Kidney epithelial cell (primary cell): Measurements from ENCODE around the gene MRPL20. TPM values are rescaled to one million over a fixed set of nuclear protein-coding genes. Genes with fewer than 3 reads are reported as not detected.
"Not testable (repeated sequence)": the region's sequence is repeated elsewhere in the genome, so short reads cannot be mapped to it uniquely, and the experiment has no call there.

Experiments used
- DNase-seq: peaks from one replicate; pipeline ENCODE4 v3.0.0-alpha.2; 2010; ENCODE audit warnings: low read depth
- H3K27me3 ChIP-seq: 2 replicates; pipeline ENCODE4 v1.6.0; 2011; ENCODE audit warnings: low read length; ENCODE audit not compliant: control insufficient read depth, insufficient read depth
- H3K36me3 ChIP-seq: 2 replicates; pipeline ENCODE4 v1.5.1; 2011; ENCODE audit warnings: low read length; ENCODE audit not compliant: control insufficient read depth, insufficient read depth
- H3K4me3 ChIP-seq: 2 replicates; pipeline ENCODE4 v1.5.1; 2011; ENCODE audit warnings: low read depth, mild to moderate bottlenecking, control low read depth, low read length
- total RNA-seq: library from RNA; depleted of rRNA; stranded (reverse); fragments of >200 nt; gene quantifications from 2 replicates; pipeline ENCODE4 v1.2.3, GENCODE V29; 2015
- TF ChIP-seq, protein P1 (sequence below): IDR thresholded peaks from 2 replicates; pipeline ENCODE4 v1.5.1; 2011; ENCODE audit warnings: mild to moderate bottlenecking, moderate library complexity, low read length, control low read depth, inconsistent platforms; ENCODE audit not compliant: insufficient read depth, poor library complexity, severe bottlenecking

Gene MRPL20
- total RNA-seq: 134 and 159 TPM in 2 replicates

DNA sequence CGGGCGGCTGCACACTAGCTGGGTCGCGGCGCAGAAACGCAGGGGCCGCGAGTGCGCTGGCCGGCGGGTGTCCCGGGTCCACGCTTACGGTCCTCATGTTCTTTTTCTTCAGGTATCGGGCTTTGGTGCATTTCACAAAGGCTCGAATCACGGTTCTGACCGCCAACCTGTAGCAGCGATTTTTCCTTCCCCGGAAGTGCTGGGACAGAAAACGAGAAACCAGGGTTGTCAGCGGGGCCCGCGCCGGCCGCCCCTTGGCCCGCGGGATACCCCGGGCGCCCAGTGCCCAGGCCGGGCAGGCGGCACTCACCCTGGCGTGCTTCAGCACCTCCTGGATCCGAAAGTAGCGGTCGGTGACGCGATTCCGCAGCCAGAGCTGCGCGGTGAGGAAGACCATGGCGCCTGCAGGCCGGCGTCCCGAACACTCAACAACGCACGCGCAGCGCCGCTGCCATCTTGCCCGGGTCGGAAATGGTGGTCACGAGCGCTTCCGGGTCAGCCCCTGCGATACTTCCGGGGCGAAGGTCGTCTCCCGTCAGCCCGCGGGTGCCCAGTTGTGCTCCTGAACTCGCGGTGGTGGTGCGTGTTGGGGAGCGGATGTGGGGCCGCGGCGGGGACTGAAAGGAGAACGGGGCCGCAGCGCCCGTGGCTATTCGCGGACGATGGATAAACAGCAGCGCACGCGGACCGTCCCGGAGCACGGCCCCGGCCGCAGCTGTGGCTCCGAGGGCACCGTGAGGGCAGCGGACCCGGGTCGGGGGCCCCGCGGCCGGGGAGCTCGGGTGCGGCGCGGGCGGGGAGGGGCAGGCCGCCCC lies at the start of gene MRPL20:
TSS of gene MRPL20 (minus strand) at position 473 of the 815 bp plus-strand sequence. CDS start at position 397, 76 bp downstream.
- Histone ChIP-seq H3K36me3 (peaks cover 2% of the 10 kb centered on the region), H3K4me3 (peak within 1 kb of the TSS; percentile 86), H3K27me3 (no peaks in the 10 kb centered on the region)
- TF ChIP-seq, protein P1, sequence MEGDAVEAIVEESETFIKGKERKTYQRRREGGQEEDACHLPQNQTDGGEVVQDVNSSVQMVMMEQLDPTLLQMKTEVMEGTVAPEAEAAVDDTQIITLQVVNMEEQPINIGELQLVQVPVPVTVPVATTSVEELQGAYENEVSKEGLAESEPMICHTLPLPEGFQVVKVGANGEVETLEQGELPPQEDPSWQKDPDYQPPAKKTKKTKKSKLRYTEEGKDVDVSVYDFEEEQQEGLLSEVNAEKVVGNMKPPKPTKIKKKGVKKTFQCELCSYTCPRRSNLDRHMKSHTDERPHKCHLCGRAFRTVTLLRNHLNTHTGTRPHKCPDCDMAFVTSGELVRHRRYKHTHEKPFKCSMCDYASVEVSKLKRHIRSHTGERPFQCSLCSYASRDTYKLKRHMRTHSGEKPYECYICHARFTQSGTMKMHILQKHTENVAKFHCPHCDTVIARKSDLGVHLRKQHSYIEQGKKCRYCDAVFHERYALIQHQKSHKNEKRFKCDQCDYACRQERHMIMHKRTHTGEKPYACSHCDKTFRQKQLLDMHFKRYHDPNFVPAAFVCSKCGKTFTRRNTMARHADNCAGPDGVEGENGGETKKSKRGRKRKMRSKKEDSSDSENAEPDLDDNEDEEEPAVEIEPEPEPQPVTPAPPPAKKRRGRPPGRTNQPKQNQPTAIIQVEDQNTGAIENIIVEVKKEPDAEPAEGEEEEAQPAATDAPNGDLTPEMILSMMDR: no peak
- DNase-seq: peak; percentile 58

DNA sequence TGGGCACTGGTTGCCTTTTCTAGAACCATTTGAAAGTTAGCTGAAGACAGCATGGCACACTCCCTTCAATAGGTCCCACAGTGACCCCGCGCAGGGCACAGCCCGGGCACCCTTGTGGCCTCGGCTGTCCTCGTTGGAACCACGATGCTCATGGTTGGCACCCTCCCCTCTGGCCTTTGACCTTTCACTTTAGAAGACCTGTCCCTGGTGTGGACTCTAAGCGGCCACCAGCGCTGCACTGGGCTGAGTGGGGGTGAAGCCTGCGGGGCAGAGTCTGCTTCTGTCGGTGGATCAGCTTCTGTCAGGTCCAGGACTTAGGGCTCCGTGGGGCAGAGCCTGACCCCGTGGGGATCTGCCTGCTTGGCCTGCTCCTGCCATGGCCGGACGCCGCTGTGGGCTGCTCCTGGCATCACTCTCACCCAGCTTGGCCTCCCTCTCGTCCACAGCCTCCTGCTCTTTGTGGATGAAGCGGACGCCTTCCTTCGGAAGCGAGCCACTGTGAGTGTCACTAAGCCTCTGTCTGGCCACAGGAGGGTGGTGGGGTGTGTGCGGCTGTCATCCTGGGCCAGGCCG lies 49.7 kb upstream of the MRPL20 start:
- H3K36me3 ChIP-seq, DNase-seq, H3K4me3 ChIP-seq, H3K27me3 ChIP-seq: not testable (repeated sequence)

DNA sequence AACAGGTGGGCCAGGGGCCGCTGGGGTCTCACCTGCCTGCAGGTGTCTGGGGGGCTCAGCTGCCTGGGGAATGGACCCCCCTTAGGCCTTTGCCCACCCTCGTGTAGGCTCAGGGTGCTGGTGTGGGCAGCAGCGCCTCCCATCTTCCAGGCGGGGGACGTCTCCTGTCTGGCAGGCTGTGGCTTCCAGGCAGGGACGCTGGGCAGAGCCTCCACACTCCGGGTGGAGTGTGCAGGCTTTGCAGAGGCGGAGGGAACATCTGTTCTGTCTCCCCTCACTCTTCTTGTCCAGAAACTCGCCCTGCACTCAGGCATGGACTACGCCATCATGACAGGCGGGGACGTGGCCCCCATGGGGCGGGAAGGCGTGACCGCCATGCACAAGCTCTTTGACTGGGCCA lies 48.8 kb upstream of the MRPL20 start:
- not testable (repeated sequence) for DNase-seq, H3K4me3 ChIP-seq, H3K27me3 ChIP-seq, H3K36me3 ChIP-seq

DNA sequence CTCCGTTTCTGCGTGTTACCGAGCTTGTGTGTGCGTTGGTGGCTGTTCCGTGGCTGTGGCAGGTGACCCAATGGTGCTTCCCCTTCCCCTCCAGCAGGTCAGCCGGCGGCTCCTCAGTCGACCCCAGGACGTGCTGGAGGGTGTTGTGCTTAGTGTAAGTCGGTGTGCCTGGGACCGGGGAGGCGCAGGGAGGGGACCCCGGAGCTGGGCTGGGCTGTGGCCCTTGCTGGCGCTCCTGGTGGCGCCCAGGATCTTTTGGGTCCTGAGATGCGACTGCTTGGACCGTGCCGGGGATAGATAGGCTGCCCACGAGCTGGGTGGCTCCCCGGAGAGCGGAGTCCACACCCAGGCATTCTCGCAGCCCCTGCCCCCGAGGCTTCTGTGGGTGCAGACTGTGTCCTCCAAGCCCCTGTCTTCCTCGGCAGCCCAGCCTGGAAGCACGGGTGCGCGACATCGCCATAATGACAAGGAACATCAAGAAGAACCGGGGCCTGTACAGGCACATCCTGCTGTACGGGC lies 48.3 kb upstream of the MRPL20 start:
- TF ChIP-seq, protein P1: no peak

DNA sequence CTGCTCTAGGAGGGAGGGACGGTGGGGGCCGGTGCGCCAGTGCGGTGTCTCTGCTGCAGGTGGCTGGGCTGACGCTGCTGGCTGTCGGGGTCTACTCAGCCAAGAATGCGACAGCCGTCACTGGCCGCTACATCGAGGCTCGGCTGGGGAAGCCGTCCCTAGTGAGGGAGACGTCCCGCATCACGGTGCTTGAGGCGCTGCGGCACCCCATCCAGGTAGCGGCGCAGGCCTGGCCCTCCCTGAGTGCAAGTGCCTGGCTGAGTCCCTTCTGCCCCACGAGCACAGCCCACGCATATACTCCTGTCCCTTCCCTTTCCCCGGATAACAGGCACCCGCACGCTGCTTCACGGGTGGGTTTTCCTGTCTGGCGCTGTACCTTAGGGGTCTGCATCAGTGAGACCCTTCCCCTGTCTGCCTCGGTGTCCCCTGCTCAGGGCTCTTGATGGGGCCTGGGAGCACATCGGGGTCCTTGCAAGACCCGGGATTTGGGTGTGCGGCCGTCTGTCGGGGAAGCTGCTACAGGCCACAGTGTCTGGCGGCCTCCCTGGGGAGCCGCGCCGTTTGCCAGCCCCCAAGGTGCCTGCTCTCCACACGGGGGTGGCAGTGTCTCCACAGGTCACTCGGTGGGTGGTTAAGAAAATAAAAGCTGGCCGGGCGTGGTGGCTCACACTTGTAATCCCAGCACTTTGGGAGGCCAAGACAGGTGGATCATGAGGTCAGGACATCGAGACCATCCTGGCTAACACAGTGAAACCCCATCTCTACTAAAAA lies 47.4 kb upstream of the MRPL20 start:
- H3K27me3 ChIP-seq, H3K36me3 ChIP-seq, DNase-seq, H3K4me3 ChIP-seq: not testable (repeated sequence)

More for the DNA sequence above, 48.3 kb upstream of the MRPL20 start:
- H3K4me3 ChIP-seq: no peak overlapping the region
- H3K27me3 ChIP-seq: no peaks in the 10 kb centered on the region
- H3K36me3 ChIP-seq: no peaks in the 10 kb centered on the region
- no peak for DNase-seq

DNA sequence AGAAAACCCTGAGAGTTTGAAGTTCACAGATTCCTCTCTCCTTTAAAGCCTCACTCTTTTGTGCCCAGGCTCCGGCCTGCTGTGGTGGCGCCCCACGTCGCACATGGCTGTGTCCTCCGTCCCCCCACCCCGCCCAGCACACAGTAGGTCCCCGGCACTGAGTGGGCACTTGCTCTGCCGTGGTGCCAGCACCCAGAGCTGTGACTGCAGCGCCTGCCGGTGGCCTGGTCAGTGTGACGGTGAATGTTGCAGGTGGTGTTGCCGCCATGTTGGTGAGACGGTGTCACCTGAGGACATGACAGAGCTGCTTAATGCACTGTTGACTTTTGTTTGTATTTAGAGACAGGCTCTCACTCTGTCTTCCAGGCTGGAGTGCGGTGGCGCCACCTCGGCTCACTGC lies 45.8 kb upstream of the MRPL20 start:
- no peak for DNase-seq
- H3K27me3 ChIP-seq: no peaks in the 10 kb centered on the region
- TF ChIP-seq, protein P1: no peak
- H3K36me3 ChIP-seq: no peaks in the 10 kb centered on the region
- no peak overlapping the region for H3K4me3 ChIP-seq

DNA sequence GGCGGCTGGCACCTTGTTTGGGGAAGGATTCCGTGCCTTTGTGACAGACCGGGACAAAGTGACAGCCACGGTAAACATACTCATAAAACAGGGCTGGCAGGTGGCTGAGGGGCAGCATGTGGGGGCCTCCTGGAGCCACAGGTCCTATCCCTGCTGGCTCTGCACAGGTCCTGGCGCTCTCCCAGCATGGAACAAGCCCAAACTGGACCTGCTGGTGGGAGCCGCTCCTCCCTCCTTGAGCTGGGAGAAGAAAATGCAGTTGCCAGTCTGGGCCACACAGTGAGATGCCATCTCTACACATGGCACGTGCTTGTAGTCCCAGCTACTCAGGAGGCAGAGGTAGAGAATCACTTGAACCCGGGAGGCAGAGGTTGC lies 45.3 kb upstream of the MRPL20 start:
- DNase-seq, H3K4me3 ChIP-seq, H3K36me3 ChIP-seq, H3K27me3 ChIP-seq: not testable (repeated sequence)
